Prostate gland (tissue), 2 donors: Measurements from ENCODE around the gene C13orf46.

Experiments
- CTCF ChIP-seq, 4 experiments: fragments of 200-600 bp in 2 of 4; fragments of 450-650 bp in 2 of 4; sonication (generic) in 2 of 4; IDR thresholded peaks; 1 replicate in 3 of 4; 2 replicates in 1 of 4; pipeline ENCODE4 v1.5.1; 2016 to 2019; ENCODE audit warnings: antibody characterized with exemption in 4 of 4, mild to moderate bottlenecking in 2 of 4, moderate library complexity in 2 of 4
- POLR2A ChIP-seq: fragments of 450-650 bp; IDR thresholded peaks from one replicate; pipeline ENCODE4 v1.6.1; 2016; ENCODE audit warnings: antibody characterized with exemption, mild to moderate bottlenecking

DNA sequence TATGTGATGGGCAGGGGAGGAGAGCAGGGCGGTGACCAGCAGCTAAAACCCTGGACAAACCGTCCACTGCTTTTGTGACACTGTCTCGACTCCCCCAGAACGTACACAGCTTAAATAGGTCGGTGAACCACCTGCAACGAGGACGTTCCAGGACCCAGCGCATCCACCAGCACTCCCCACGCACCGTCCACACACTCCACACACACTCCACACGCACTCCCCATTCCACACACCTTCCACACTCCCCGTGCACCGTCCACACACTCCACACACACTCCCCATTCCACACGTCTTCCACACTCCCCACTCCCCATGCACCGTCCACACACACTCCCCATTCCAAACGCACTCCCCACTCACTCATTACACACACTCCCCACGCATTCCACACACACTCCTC lies 38.3 kb upstream of the C13orf46 start:
- TF ChIP-seq CTCF (IDR thresholded peaks at IDR 0.05) (no peak), POLR2A (no peak)
